Body of pancreas (tissue), 2 donors: ENCODE results near the gene RIMKLB. TPM values are rescaled to one million over a fixed set of nuclear protein-coding genes. Genes with fewer than 3 reads are reported as not detected.

ENCODE experiments used
- total RNA-seq, 2 donors: library from RNA; depleted of rRNA; stranded (reverse); fragments of >200 nt; gene quantifications; one replicate each; pipeline ENCODE4 v1.1.0, GENCODE V29; 2016

RIMKLB gene
- total RNA-seq, 2 donors from 2014 or later, result 18.1 to 19.5 TPM

Other genes starting within 250 kb of the RIMKLB start
- not detected for gene CLEC6A, start 242.0 kb upstream of the RIMKLB start, total RNA-seq
- not detected for gene CLEC4D, start 184.5 kb upstream of the RIMKLB start, total RNA-seq
- gene CLEC4E, start 157.1 kb upstream of the RIMKLB start, total RNA-seq, result 1 to 10 TPM in 1 of 2 donors, under 1 TPM in 1; 0.33 to 2.6 TPM
- not detected for gene AICDA, start 85.1 kb upstream of the RIMKLB start, total RNA-seq
- 10 to 100 TPM; 17.9 to 33.0 TPM for gene MFAP5, start 35.2 kb upstream of the RIMKLB start, total RNA-seq
- not detected for gene A2ML1, start 124.6 kb downstream of the RIMKLB start, total RNA-seq
- gene PHC1, start 216.5 kb downstream of the RIMKLB start, total RNA-seq, result 10 to 100 TPM; 27.0 to 34.5 TPM